ENCODE measurements around the gene ADNP2.
"Not testable (repeated sequence)": the region's sequence is repeated elsewhere in the genome, so short reads cannot be mapped to it uniquely, and the experiment has no call there.

The ADNP2 gene

GRCh38 chr18:80163183-80163582 is 54.1 kb downstream of the ADNP2 start:
- no peak for ATAC-seq
- no peak for TF ChIP-seq ZFP30 (CRISPR knock-in tag; IDR thresholded peaks at IDR 0.05)
- no peak for TF ChIP-seq ARNTL (CRISPR knock-in tag; IDR thresholded peaks at IDR 0.05; ENCODE audit: borderline replicate concordance, low read depth)
- TF ChIP-seq SNAI2 (CRISPR knock-in tag; IDR thresholded peaks at IDR 0.05): no peak
- no peak for TF ChIP-seq TCF4 (CRISPR knock-in tag; IDR thresholded peaks at IDR 0.05; ENCODE audit: borderline replicate concordance)
- no peak for TF ChIP-seq ISL1 (CRISPR knock-in tag; IDR thresholded peaks at IDR 0.05)
- TF ChIP-seq ZFP3 (CRISPR knock-in tag; IDR thresholded peaks at IDR 0.05): no peak
- TF ChIP-seq ZNF8 (CRISPR knock-in tag; IDR thresholded peaks at IDR 0.05): no peak
- TF ChIP-seq TSHZ2 (CRISPR knock-in tag; IDR thresholded peaks at IDR 0.05): no peak
- no peak for TF ChIP-seq OSR1 (CRISPR knock-in tag; IDR thresholded peaks at IDR 0.05)
- no peak for TF ChIP-seq GLIS3 (CRISPR knock-in tag; IDR thresholded peaks at IDR 0.05)
- TF ChIP-seq CSRNP3 (CRISPR knock-in tag; IDR thresholded peaks at IDR 0.05): no peak
- no peak for TF ChIP-seq PATZ1 (CRISPR knock-in tag; IDR thresholded peaks at IDR 0.05; ENCODE audit: borderline replicate concordance)
- no peak for TF ChIP-seq RARB (CRISPR knock-in tag; IDR thresholded peaks at IDR 0.05)
- no peak for TF ChIP-seq PPARA (CRISPR knock-in tag; IDR thresholded peaks at IDR 0.05; ENCODE audit: borderline replicate concordance)
- TF ChIP-seq CSDC2 (CRISPR knock-in tag; IDR thresholded peaks at IDR 0.05): no peak
- no peak for TF ChIP-seq TOX (CRISPR knock-in tag; IDR thresholded peaks at IDR 0.05; ENCODE audit: borderline replicate concordance)
- no peak for TF ChIP-seq ZNF565 (CRISPR knock-in tag; conservative IDR thresholded peaks at IDR 0.05; ENCODE audit: low read depth)
- no peak for TF ChIP-seq POU6F1 (CRISPR knock-in tag; IDR thresholded peaks at IDR 0.05; ENCODE audit: borderline replicate concordance, low read depth)
- no peak for TF ChIP-seq ESRRG (CRISPR knock-in tag; IDR thresholded peaks at IDR 0.05)
- no peak for TF ChIP-seq BACH2 (CRISPR knock-in tag; IDR thresholded peaks at IDR 0.05; ENCODE audit: borderline replicate concordance)

GRCh38 chr18:80164727-80165355 is 55.8 kb downstream of the ADNP2 start:
- not testable (repeated sequence) for ATAC-seq

GRCh38 chr18:80166240-80166639 is 57.2 kb downstream of the ADNP2 start:
- ATAC-seq: no peak
- TF ChIP-seq ZFP30 (CRISPR knock-in tag; IDR thresholded peaks at IDR 0.05): no peak

GRCh38 chr18:80166725-80167124 is 57.7 kb downstream of the ADNP2 start:
- no peak for ATAC-seq
- TF ChIP-seq ZFP3 (CRISPR knock-in tag; IDR thresholded peaks at IDR 0.05) (no peak), SNAI2 (CRISPR knock-in tag; IDR thresholded peaks at IDR 0.05) (no peak), GLIS3 (CRISPR knock-in tag; IDR thresholded peaks at IDR 0.05) (no peak), TSHZ2 (CRISPR knock-in tag; IDR thresholded peaks at IDR 0.05) (no peak), ZFP30 (CRISPR knock-in tag; IDR thresholded peaks at IDR 0.05) (no peak), BACH2 (CRISPR knock-in tag; IDR thresholded peaks at IDR 0.05; ENCODE audit: borderline replicate concordance) (no peak), PATZ1 (CRISPR knock-in tag; IDR thresholded peaks at IDR 0.05; ENCODE audit: borderline replicate concordance) (no peak), TCF4 (CRISPR knock-in tag; IDR thresholded peaks at IDR 0.05; ENCODE audit: borderline replicate concordance) (no peak), CSRNP3 (CRISPR knock-in tag; IDR thresholded peaks at IDR 0.05) (no peak), ZNF8 (CRISPR knock-in tag; IDR thresholded peaks at IDR 0.05) (no peak)
